Neural cell (in vitro differentiated cells): ENCODE measurements around the gene CAPN7. TPM values are rescaled to one million over a fixed set of nuclear protein-coding genes. Genes with fewer than 3 reads are reported as not detected.

Experiments
- H2AFZ ChIP-seq: fragments of 200-600, 300-800 bp; sonication (generic), shearing (Covaris generic); 2 replicates; pipeline ENCODE4 v1.6.0; 2014; ENCODE audit warnings: low read depth, mild to moderate bottlenecking, antibody characterized with exemption, low read length, moderate library complexity
- H3F3A ChIP-seq: fragments of 200-600 bp; shearing (Covaris generic); 2 replicates; pipeline ENCODE4 v1.6.1; 2016; ENCODE audit warnings: mild to moderate bottlenecking, moderate library complexity, mixed read lengths, antibody characterized with exemption, low read length; ENCODE audit not compliant: insufficient read depth, poor library complexity, severe bottlenecking
- H3K27ac ChIP-seq: fragments of 200-600, 300-800 bp; sonication (generic), shearing (Covaris generic); 2 replicates; pipeline ENCODE4 v1.5.1; 2014; ENCODE audit warnings: mild to moderate bottlenecking, low read length, moderate library complexity
- H3K27me3 ChIP-seq: fragments of 300-800, 200-600 bp; sonication (generic), shearing (Covaris generic); 2 replicates; pipeline ENCODE4 v1.6.0; 2014; ENCODE audit warnings: mild to moderate bottlenecking, low read depth, low read length, moderate library complexity; ENCODE audit not compliant: insufficient read depth
- H3K36me3 ChIP-seq: fragments of 300-800, 200-600 bp; sonication (generic), shearing (Covaris generic); 2 replicates; pipeline ENCODE4 v1.5.1; 2014; ENCODE audit warnings: mild to moderate bottlenecking, antibody characterized with exemption, low read length, moderate library complexity; ENCODE audit not compliant: insufficient read depth
- H3K4me2 ChIP-seq: fragments of 300-800, 200-600 bp; sonication (generic), shearing (Covaris generic); 2 replicates; pipeline ENCODE4 v1.6.0; 2014; ENCODE audit warnings: mild to moderate bottlenecking, low read length
- H3K4me3 ChIP-seq: fragments of 300-800, 200-600 bp; sonication (generic), shearing (Covaris generic); 2 replicates; pipeline ENCODE4 v1.5.1; 2014; ENCODE audit warnings: mild to moderate bottlenecking, low read length, moderate library complexity
- H3K79me2 ChIP-seq: fragments of 200-600 bp; shearing (Covaris generic); replicated peaks from 2 replicates; pipeline ENCODE4 v1.6.0; 2014; ENCODE audit warnings: mild to moderate bottlenecking, low read length, moderate library complexity; ENCODE audit not compliant: insufficient read depth
- H3K9ac ChIP-seq: fragments of 300-800, 200-600 bp; sonication (generic), shearing (Covaris generic); 2 replicates; pipeline ENCODE4 v1.6.1; 2016; ENCODE audit warnings: mild to moderate bottlenecking, low read length, mixed read lengths
- H3K9me2 ChIP-seq: fragments of 200-600 bp; shearing (Covaris generic); 2 replicates; pipeline ENCODE4 v1.6.1; 2016; ENCODE audit warnings: mild to moderate bottlenecking, low read length, mixed read lengths; ENCODE audit not compliant: insufficient read depth
- H3K9me3 ChIP-seq: fragments of 200-600, 300-800 bp; sonication (generic), shearing (Covaris generic); 2 replicates; pipeline ENCODE4 v1.6.1; 2016; ENCODE audit warnings: mild to moderate bottlenecking, mixed run types, low read length, moderate library complexity, mixed read lengths
- H4K20me1 ChIP-seq: fragments of 200-600 bp; shearing (Covaris generic); 2 replicates; pipeline ENCODE4 v1.6.1; 2016; ENCODE audit warnings: mild to moderate bottlenecking, mixed run types; ENCODE audit not compliant: insufficient read depth
- CTCF ChIP-seq: fragments of 450-650 bp; IDR thresholded peaks from 2 replicates; pipeline ENCODE4 v1.5.1; 2014; ENCODE audit warnings: antibody characterized with exemption, mild to moderate bottlenecking, moderate library complexity; ENCODE audit not compliant: poor library complexity, severe bottlenecking
- EP300 ChIP-seq: fragments of 450-650 bp; conservative IDR thresholded peaks from 2 replicates; pipeline ENCODE4 v1.6.1; 2014; ENCODE audit warnings: antibody characterized with exemption, mild to moderate bottlenecking, moderate library complexity; ENCODE audit not compliant: poor library complexity, severe bottlenecking
- EZH2 ChIP-seq: fragments of 200-600, 300-800 bp; shearing (Covaris generic), sonication (generic); IDR thresholded peaks from 2 replicates; pipeline ENCODE4 v1.6.1; 2014; ENCODE audit warnings: antibody characterized with exemption, low read length, borderline replicate concordance, mild to moderate bottlenecking; ENCODE audit not compliant: insufficient read depth, poor library complexity, severe bottlenecking
- MXI1 ChIP-seq: fragments of 450-650 bp; conservative IDR thresholded peaks from 2 replicates; pipeline ENCODE4 v1.6.1; 2014; ENCODE audit warnings: antibody characterized with exemption, mild to moderate bottlenecking; ENCODE audit not compliant: poor library complexity, severe bottlenecking
- POLR2AphosphoS5 ChIP-seq: IDR thresholded peaks from 2 replicates; pipeline ENCODE4 v1.6.1; 2012
- RAD21 ChIP-seq: fragments of 450-650 bp; conservative IDR thresholded peaks from 2 replicates; pipeline ENCODE4 v1.6.1; 2014; ENCODE audit warnings: antibody characterized with exemption, mild to moderate bottlenecking, moderate library complexity
- REST ChIP-seq: IDR thresholded peaks from 2 replicates; pipeline ENCODE4 v1.6.1; 2012; ENCODE audit warnings: borderline replicate concordance
- SMC3 ChIP-seq: fragments of 450-650 bp; conservative IDR thresholded peaks from 2 replicates; pipeline ENCODE4 v1.6.1; 2014; ENCODE audit warnings: antibody characterized with exemption, mild to moderate bottlenecking, moderate library complexity; ENCODE audit not compliant: poor library complexity
- TAF1 ChIP-seq: IDR thresholded peaks from 2 replicates; pipeline ENCODE4 v1.6.1; 2012; ENCODE audit warnings: low read depth
- polyA plus RNA-seq: library from polyadenylated mRNA; depleted of rRNA; stranded (reverse); fragments of >200 nt; gene quantifications from 2 replicates; pipeline ENCODE4 v1.2.3, GENCODE V29; 2014

CAPN7 gene
- polyA plus RNA-seq, 1 donor from 2014 or later, result 60.9 TPM

- Histone ChIP-seq H3K9ac (no peak overlapping the region), H2AFZ (no peak overlapping the region), H3K4me3 (no peak overlapping the region), H3K9me3 (no peaks in the 10 kb centered on the region), H3K36me3 (peaks cover 11% of the 10 kb centered on the region), H3K9me2 (no peaks in the 10 kb centered on the region), H3K4me2 (no peak overlapping the region), H3K27ac (no peak overlapping the region), H3K27me3 (no peaks in the 10 kb centered on the region), H3K79me2 (peaks cover 2% of the 10 kb centered on the region), H4K20me1 (no peaks in the 10 kb centered on the region), H3F3A (no peaks in the 10 kb centered on the region)
- no peak for TF ChIP-seq SMC3
- no peak for TF ChIP-seq RAD21
- TF ChIP-seq EP300, result no peak
- no peak for TF ChIP-seq REST
- TF ChIP-seq CTCF, result no peak
- no peak for TF ChIP-seq MXI1
- no peak for TF ChIP-seq EZH2
- no peak for TF ChIP-seq POLR2AphosphoS5
- no peak for TF ChIP-seq TAF1
These were observed 12.6 kb downstream of the CAPN7 start for GRCh38 chr3:15218689-15219088.

GRCh38 chr3:15220056-15220455 lies 14.0 kb downstream of the CAPN7 start:
- no peak overlapping the region for H3K27ac ChIP-seq
- H3K9me3 ChIP-seq, result no peaks in the 10 kb centered on the region
- no peak overlapping the region for H3K4me2 ChIP-seq
- H3K27me3 ChIP-seq, result no peaks in the 10 kb centered on the region
- H4K20me1 ChIP-seq, result no peaks in the 10 kb centered on the region
- no peak for TF ChIP-seq POLR2AphosphoS5
- TF ChIP-seq TAF1, result no peak
- TF ChIP-seq EZH2, result no peak
- TF ChIP-seq REST, result no peak
- TF ChIP-seq MXI1, result no peak
- no peak for TF ChIP-seq EP300
- no peak for TF ChIP-seq RAD21
- TF ChIP-seq CTCF, result no peak
- TF ChIP-seq SMC3, result no peak
- peaks cover 11% of the 10 kb centered on the region for H3K36me3 ChIP-seq
- H3K4me3 ChIP-seq, result no peak overlapping the region
- no peak overlapping the region for H2AFZ ChIP-seq
- H3F3A ChIP-seq, result no peaks in the 10 kb centered on the region
- H3K79me2 ChIP-seq, result peaks cover 2% of the 10 kb centered on the region
- no peak overlapping the region for H3K9ac ChIP-seq
- H3K9me2 ChIP-seq, result no peaks in the 10 kb centered on the region
